Lung (tissue), 12 donors: ENCODE measurements around the gene SEZ6L2. TPM values are rescaled to one million over a fixed set of nuclear protein-coding genes. Genes with fewer than 3 reads are reported as not detected.

Source experiments
- ATAC-seq: fragments of 200-7000 bp; cut with Tn5 transposase; one replicate; pipeline ENCODE4 v1.9.1; 2020; ENCODE audit warnings: moderate number of reproducible peaks; ENCODE audit not compliant: insufficient read depth, low FRiP score
- DNase-seq, 3 donors: peaks; one replicate each; pipeline ENCODE4 v3.0.0-alpha.2; 2013 to 2017
- H3K27ac ChIP-seq, 2 donors: one replicate each; pipeline ENCODE4 v1.5.1; 2013; ENCODE audit warnings: mild to moderate bottlenecking in 2 of 2, moderate library complexity in 2 of 2, control low read depth in 1 of 2, inconsistent platforms in 1 of 2, low read depth in 1 of 2, low read length in 1 of 2
- H3K27me3 ChIP-seq, 3 donors: one replicate each; pipeline ENCODE4 v1.5.1; 2013; ENCODE audit warnings: low read length in 2 of 3; ENCODE audit not compliant: control insufficient read depth in 3 of 3, insufficient read depth in 3 of 3
- H3K36me3 ChIP-seq, 4 donors: one replicate each; pipeline ENCODE4 v1.5.1; 2013; ENCODE audit warnings: low read length in 4 of 4, mild to moderate bottlenecking in 1 of 4, moderate library complexity in 1 of 4; ENCODE audit not compliant: control insufficient read depth in 4 of 4, insufficient read depth in 4 of 4
- H3K4me1 ChIP-seq, 5 donors: one replicate each; pipeline ENCODE4 v1.5.1; 2013; ENCODE audit warnings: low read length in 5 of 5, mild to moderate bottlenecking in 2 of 5, moderate library complexity in 1 of 5; ENCODE audit not compliant: control insufficient read depth in 5 of 5, insufficient read depth in 5 of 5
- H3K4me3 ChIP-seq: one replicate; pipeline ENCODE4 v1.5.1; 2013; ENCODE audit warnings: mild to moderate bottlenecking, control low read depth, moderate library complexity
- H3K9ac ChIP-seq, 2 donors: one replicate each; pipeline ENCODE4 v1.5.1; 2013; ENCODE audit warnings: low read length in 2 of 2, control low read depth in 1 of 2; ENCODE audit not compliant: insufficient read depth in 1 of 2
- H3K9me3 ChIP-seq, 4 donors: one replicate each; pipeline ENCODE4 v1.5.1; 2013; ENCODE audit warnings: low read length in 3 of 4, mild to moderate bottlenecking in 1 of 4, moderate library complexity in 1 of 4; ENCODE audit not compliant: control insufficient read depth in 4 of 4, insufficient read depth in 3 of 4
- WGBS, 2 donors: extraction: QIAGEN DNeasy Blood & Tissue Kit; methylation state at CpG; one replicate each; pipeline ENCODE4 v1.1.7; 2013; 5-methylcytosine and 5-hydroxymethylcytosine counted together
- polyA plus RNA-seq, 2 donors: library from polyadenylated mRNA; stranded (reverse); fragments of 200-250 nt; gene quantifications; one replicate each; pipeline ENCODE4 v1.2.1, GENCODE V29; 2013
- total RNA-seq, 2 donors: library from RNA; depleted of rRNA in 1 of 2; stranded (reverse); fragments of >200 nt in 1 of 2; gene quantifications; one replicate each; pipeline ENCODE4 v1.2.1, GENCODE V29; 2014 to 2021
- TF ChIP-seq, protein P1 (sequence below): IDR thresholded peaks from 2 replicates; pipeline ENCODE4 v1.5.1; 2012; ENCODE audit warnings: mild to moderate bottlenecking; ENCODE audit errors: control extremely low read depth, extremely low read depth
- donor health status: control.
- donor health status: control.
- donor health status: Bipolar disorder and iron deficiency.
- donor health status: healthy.
- donor health status: DM: yes; HTN: yes; CAD: no.

The SEZ6L2 gene
- total and polyA plus RNA-seq, 4 donors, result 4.6 to 19.2 (median 6.1) TPM

DNA sequence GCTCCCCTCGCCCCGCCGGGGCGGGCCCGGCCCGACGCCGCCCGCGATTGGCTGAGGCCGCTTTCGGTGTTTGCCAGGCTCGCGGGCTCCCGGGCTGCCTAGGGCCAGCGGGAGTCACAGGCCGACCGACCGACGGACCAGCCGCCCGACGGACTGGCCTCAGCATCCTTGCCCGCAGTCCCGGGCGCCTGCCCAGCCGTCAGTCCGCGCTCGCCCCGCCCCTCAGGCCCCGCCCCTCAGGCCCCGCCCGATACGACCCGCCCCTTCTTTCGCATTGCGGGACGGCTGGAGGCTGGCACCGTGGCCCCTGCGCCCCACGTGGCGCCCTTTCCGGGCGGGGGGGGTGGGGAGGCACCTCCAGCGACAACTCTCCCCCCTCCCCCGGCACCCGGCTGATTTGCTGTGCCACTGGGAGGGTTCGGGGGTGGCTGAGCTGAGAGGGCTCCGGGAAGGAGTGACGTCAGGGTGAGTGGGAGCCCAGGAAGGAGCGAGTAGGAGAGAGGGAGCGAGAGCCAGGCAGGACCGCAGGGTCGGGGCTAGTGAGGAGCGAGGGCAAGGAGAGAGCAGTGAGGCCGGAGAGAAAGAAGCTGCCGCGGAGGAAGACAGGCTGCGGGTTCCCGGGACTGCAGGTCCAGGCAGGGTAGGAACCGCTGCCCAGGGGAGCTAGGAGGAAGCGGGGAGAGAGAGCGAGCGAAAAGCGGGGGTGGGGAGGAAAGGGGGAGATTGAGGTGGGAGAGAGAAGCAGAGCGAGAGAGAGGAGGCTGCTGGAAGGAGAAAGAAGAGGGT lies 945 bp upstream of the SEZ6L2 start, which contains the start of gene ASPHD1:
Gene ASPHD1 (plus strand): TSS at position 387 of the 786 bp plus-strand sequence. CDS start 484 bp downstream, outside the sequence.
- Histone ChIP-seq H3K4me3 (peak within 1 kb of the TSS; percentile 67), H3K27me3 (peaks cover 0 to 14% (median 8%) of the 10 kb centered on the region in 3 donors), H3K9ac (no peak within 1 kb of the TSS), H3K27ac (peak within 1 kb of the TSS in 1 of 2 donors; percentile 26), H3K4me1 (peaks cover 0 to 12% (median 4%) of the 10 kb centered on the region in 5 donors), H3K36me3 (no peaks in the 10 kb centered on the region), H3K9me3 (peaks cover 0 to 2% (median 0%) of the 10 kb centered on the region in 4 donors)
- peak; percentile 85 for ATAC-seq
- 1% methylated on average over 54 to 67 of the region's 67 CpGs for WGBS, 2 donors
- TF ChIP-seq, protein P1, sequence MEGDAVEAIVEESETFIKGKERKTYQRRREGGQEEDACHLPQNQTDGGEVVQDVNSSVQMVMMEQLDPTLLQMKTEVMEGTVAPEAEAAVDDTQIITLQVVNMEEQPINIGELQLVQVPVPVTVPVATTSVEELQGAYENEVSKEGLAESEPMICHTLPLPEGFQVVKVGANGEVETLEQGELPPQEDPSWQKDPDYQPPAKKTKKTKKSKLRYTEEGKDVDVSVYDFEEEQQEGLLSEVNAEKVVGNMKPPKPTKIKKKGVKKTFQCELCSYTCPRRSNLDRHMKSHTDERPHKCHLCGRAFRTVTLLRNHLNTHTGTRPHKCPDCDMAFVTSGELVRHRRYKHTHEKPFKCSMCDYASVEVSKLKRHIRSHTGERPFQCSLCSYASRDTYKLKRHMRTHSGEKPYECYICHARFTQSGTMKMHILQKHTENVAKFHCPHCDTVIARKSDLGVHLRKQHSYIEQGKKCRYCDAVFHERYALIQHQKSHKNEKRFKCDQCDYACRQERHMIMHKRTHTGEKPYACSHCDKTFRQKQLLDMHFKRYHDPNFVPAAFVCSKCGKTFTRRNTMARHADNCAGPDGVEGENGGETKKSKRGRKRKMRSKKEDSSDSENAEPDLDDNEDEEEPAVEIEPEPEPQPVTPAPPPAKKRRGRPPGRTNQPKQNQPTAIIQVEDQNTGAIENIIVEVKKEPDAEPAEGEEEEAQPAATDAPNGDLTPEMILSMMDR, result no peak
- peak; percentile 47 to 76 (median 50) for DNase-seq

DNA sequence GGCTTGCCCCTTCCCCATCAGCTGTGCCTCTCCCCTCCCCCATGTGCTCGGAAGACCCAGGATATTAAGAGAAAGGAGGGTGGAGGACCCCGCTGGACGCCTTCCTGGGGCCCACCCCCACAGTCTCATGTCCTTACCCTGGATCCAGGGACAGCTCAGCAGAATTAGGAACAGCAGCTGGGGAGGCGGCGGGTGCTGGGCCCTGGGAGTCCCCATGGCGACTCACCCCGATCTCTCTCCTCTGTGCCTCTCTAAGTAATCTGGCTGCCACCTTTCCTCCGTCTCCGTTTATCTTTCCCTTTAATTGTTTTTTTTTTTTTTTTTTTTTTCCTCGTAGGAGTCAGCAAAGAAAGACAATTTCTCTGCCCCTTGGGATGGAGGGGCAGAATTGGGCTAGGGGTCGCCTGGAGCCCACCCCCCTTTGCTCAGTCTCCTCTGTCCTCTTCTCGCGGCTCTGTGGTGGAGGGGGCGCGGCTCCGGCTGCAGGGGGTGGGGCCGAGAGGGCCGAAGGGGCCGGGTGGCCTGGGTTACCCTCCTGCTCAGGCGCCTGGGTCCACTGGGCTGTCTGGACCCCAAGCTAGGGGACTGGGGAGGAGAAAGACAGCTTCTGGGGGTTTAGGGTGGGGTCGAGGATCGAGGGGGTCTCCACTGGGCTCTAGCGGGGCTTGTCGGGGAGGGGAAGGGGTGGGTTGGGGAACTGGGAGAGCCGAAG lies 390 bp downstream of the SEZ6L2 start:
- DNase-seq (peak in 2 of 3 donors; percentile 6), ATAC-seq (peak; percentile 24)
- peaks cover 0 to 2% (median 0%) of the 10 kb centered on the region in 4 donors for H3K9me3 ChIP-seq
- H3K36me3 ChIP-seq, result no peaks in the 10 kb centered on the region
- peaks cover 0 to 12% (median 4%) of the 10 kb centered on the region in 5 donors for H3K4me1 ChIP-seq
- WGBS, 2 donors, result 1 to 2% methylated on average over 25 of the region's 25 CpGs
- TF ChIP-seq, protein P1, result no peak
- no peak overlapping the region for H3K4me3 ChIP-seq
- H3K27me3 ChIP-seq, result peaks cover 0 to 14% (median 8%) of the 10 kb centered on the region in 3 donors
- no peak overlapping the region for H3K9ac ChIP-seq
- H3K27ac ChIP-seq, result no peak overlapping the region

DNA sequence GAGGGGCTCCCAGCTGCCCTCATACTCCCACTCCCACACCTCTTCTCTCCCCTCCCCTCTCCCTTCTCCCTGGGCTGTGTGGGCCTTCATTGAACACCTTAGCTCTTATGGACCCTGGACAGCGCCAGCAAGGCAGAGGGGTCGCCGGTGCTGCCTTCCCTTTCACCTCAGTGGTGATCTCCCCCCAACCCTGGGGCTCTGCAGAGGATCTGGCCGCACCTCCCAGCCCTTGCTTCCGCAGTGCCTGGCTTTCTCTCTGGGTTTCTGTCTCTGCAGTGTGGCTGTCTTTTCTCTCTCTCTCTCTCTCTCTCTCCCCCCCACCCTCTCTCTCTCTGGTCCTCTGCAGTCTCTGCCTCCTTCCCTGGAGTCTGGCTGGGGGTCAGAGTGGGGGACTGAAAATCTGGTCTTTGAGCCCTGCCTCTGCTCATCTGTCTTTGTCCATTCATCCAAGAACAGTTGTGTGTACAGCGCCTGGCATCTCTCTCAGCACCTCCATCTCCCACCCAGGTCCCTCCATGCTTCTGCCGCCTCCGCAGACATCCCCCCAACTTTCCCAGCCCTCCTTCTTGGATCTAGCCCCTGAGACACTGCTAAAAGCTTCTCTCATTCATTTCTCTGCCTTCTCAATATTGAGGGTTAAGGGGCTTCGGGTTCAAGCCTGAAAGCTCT lies 1.1 kb downstream of the SEZ6L2 start:
- no peak for ATAC-seq

More for the DNA sequence above, 1.1 kb downstream of the SEZ6L2 start:
- TF ChIP-seq, protein P1, result no peak
- Histone ChIP-seq H3K27me3 (peaks cover 0 to 14% (median 8%) of the 10 kb centered on the region in 3 donors), H3K36me3 (no peaks in the 10 kb centered on the region), H3K4me3 (no peak overlapping the region), H3K4me1 (peaks cover 0 to 12% (median 4%) of the 10 kb centered on the region in 5 donors), H3K9ac (no peak overlapping the region), H3K9me3 (peaks cover 0 to 2% (median 0%) of the 10 kb centered on the region in 4 donors), H3K27ac (no peak overlapping the region)
- no peak for DNase-seq
- 15 to 17% methylated on average over 9 of the region's 9 CpGs for WGBS, 2 donors
